Measurements from ENCODE around the gene IDH3B.
A peak's percentile ranks its signal among the peaks of the same experiment; 100 is the strongest.

IDH3B gene

GRCh38 chr20:2657241-2657640, 6.8 kb downstream of the IDH3B start:
- DNase-seq (ENCODE audit: low read depth in 2 of 2), result no peak

- DNase-seq (ENCODE audit: low read depth in 2 of 2), result no peak
These were observed 7.4 kb downstream of the IDH3B start for GRCh38 chr20:2656471-2657117.

- DNase-seq (ENCODE audit: low read depth in 2 of 2), result no peak
These were observed 8.5 kb downstream of the IDH3B start for GRCh38 chr20:2655331-2656116.

GRCh38 chr20:2654831-2655230, 9.2 kb downstream of the IDH3B start:
- DNase-seq (ENCODE audit: low read depth in 2 of 2), result no peak

GRCh38 chr20:2654384-2654822, 9.6 kb downstream of the IDH3B start:
- no peak for DNase-seq (ENCODE audit: low read depth in 2 of 2)

- no peak for DNase-seq (ENCODE audit: low read depth in 2 of 2)
These were observed 10.2 kb downstream of the IDH3B start for GRCh38 chr20:2653556-2654383.

- peak in 1 of 2 donors; percentile 35 for DNase-seq (ENCODE audit: low read depth in 2 of 2)
These were observed 11.1 kb downstream of the IDH3B start for GRCh38 chr20:2652724-2653555.

- peak; percentile 87 to 88 for DNase-seq (ENCODE audit: low read depth in 2 of 2)
These were observed 12.0 kb downstream of the IDH3B start, which contains the start of gene NOP56 for GRCh38 chr20:2651772-2652723. Gene NOP56, plus strand, starts transcription at chr20:2652632. Its CDS starts 29 bp downstream, at chr20:2652661.

- DNase-seq (ENCODE audit: low read depth in 2 of 2), result no peak
These were observed 20.3 kb downstream of the IDH3B start for GRCh38 chr20:2643708-2644107.

- no peak for DNase-seq (ENCODE audit: low read depth in 2 of 2)
These were observed 23.1 kb downstream of the IDH3B start for GRCh38 chr20:2640899-2641298.

- no peak for DNase-seq (ENCODE audit: low read depth in 2 of 2)
These were observed 23.8 kb downstream of the IDH3B start for GRCh38 chr20:2640260-2640659.

GRCh38 chr20:2637246-2637645, 26.8 kb downstream of the IDH3B start:
- DNase-seq (ENCODE audit: low read depth in 2 of 2), result no peak

GRCh38 chr20:2633381-2633780, 30.6 kb downstream of the IDH3B start:
- no peak for DNase-seq (ENCODE audit: low read depth in 2 of 2)

GRCh38 chr20:2631228-2631627, 32.8 kb downstream of the IDH3B start:
- no peak for DNase-seq (ENCODE audit: low read depth in 2 of 2)

GRCh38 chr20:2626853-2627541, 37.0 kb downstream of the IDH3B start:
- no peak for DNase-seq (ENCODE audit: low read depth in 2 of 2)

- DNase-seq (ENCODE audit: low read depth in 2 of 2), result no peak
These were observed 39.0 kb downstream of the IDH3B start for GRCh38 chr20:2625062-2625461.

- DNase-seq (ENCODE audit: low read depth in 2 of 2), result no peak
These were observed 39.8 kb downstream of the IDH3B start for GRCh38 chr20:2624190-2624589.

- no peak for DNase-seq (ENCODE audit: low read depth in 2 of 2)
These were observed 43.9 kb downstream of the IDH3B start for GRCh38 chr20:2619961-2620595.

- DNase-seq (ENCODE audit: low read depth in 2 of 2), result no peak
These were observed 44.7 kb downstream of the IDH3B start for GRCh38 chr20:2619337-2619736.

Data from activated CD8-positive, alpha-beta memory T cell treated with anti-CD3 and anti-CD28 coated beads for 4 hours (primary cell).